22Rv1 (cell line): ENCODE data around the gene F2R.

Source experiments
- H3K27ac ChIP-seq: fragments of 450-650 bp; 2 replicates; pipeline ENCODE4 v1.5.1; 2017
- CTCF ChIP-seq: fragments of 450-650 bp; IDR thresholded peaks from 2 replicates; pipeline ENCODE4 v1.5.1; 2017; ENCODE audit warnings: mild to moderate bottlenecking
- ZFX ChIP-seq: fragments of 450-650 bp; IDR thresholded peaks from 2 replicates; pipeline ENCODE4 v1.6.1; 2017; ENCODE audit warnings: antibody characterized with exemption, borderline replicate concordance

The F2R gene

DNA sequence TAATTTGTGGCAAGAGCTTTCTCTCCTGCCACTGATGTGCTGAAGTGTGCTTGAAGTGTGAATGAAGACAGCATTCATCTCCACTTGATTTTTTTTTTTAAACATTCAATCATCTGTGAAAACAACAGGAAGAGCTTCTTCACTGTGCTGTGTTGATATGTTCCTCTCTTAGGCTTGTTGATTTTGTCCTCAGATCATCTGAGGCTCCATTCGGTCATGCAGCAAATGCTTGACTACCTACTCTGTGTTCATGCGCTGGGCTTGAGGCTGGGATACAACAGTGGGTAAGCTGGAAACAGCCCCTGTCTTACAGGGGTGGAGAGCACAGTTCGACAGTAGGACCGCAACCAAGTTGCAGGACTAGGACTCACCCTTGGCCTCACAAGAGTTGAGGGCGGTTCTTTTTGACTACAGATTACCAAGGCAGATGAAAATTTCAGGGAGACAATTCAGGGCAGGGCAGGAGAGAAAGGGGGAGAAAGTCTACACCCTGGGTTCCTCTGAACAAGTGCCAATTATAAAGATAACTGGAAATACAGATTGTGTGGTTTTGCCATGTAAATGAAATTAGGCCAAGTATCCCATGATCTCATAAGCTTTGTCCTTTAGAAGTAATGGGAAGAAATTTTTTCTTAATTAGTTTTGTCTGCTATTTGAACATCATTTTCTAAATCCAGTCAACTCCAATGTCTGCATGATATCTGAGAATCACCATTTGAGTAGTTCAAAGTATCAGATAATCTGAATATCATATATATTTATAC lies 31.0 kb upstream of the F2R start:
- no peak for TF ChIP-seq ZFX
- TF ChIP-seq CTCF, result no peak

DNA sequence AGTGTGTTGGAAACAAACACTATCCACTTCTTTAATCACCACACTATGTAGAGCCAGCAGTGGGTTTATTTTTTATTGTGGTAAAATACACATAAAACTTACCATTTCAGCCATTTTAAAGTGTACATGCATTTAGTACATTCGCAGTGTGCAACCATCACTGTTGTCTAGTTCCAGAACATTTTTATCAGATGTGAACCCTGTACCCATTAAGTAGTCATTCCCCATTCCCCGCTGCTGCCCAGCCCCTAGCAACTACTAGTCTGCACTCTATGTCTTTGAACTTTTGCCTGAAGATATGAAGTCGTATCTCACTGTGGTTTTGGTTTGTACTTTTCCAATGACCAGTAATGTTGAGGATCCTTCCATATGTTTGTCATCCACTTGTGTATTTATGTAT lies 30.2 kb upstream of the F2R start:
- no peak overlapping the region for H3K27ac ChIP-seq
- no peak for TF ChIP-seq ZFX
- TF ChIP-seq CTCF, result no peak

More for the DNA sequence above, 31.0 kb upstream of the F2R start:
- no peak overlapping the region for H3K27ac ChIP-seq

- TF ChIP-seq CTCF (no peak), ZFX (no peak)
- no peak overlapping the region for H3K27ac ChIP-seq
Observed at GRCh38 chr5:76688212-76688611, 27.7 kb upstream of the F2R start.

- TF ChIP-seq ZFX (no peak), CTCF (no peak)
- H3K27ac ChIP-seq, result no peak overlapping the region
Observed at GRCh38 chr5:76688836-76689235, 27.1 kb upstream of the F2R start.

DNA sequence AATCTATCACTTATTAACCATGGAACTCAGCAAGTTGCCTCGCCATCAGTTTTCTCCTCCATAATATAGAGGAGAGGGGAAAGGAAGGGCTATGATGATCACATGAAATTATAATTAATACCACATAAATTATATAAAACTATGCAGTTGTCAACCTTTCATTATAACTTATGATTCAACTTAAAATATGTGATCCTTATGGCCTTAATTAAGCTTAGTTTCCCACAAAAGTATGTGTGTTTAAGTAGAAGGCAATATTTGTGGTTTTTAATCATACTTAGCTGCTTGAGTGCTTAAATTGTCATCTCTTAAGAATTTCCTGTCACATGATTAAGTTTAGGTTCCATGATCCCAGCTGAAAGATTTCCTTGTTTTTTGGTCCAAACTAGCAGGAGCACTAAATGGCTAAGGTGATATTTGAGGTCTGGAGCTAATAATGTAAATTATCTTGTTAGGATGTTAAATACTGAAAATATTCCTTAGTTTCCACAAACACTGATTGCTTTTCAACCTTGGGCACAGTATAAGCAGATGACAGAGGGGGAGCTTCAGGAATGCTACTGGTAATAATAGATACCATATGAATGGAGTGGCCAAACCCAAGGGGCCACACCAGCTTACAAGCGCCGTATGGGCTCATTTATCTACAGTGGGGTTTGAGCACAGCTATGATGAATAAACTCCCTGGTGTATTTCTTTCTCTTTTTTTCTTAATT lies 26.4 kb upstream of the F2R start:
- TF ChIP-seq ZFX (no peak), CTCF (no peak)
- no peak overlapping the region for H3K27ac ChIP-seq

- no peak for TF ChIP-seq ZFX
- TF ChIP-seq CTCF, result no peak
- peak overlapping the region; percentile 69; the same call in 1 of the 2 replicates for H3K27ac ChIP-seq
Observed at GRCh38 chr5:76690037-76690679, 25.8 kb upstream of the F2R start.
